Measurements from ENCODE around the gene NPHP4.

NPHP4 gene

DNA sequence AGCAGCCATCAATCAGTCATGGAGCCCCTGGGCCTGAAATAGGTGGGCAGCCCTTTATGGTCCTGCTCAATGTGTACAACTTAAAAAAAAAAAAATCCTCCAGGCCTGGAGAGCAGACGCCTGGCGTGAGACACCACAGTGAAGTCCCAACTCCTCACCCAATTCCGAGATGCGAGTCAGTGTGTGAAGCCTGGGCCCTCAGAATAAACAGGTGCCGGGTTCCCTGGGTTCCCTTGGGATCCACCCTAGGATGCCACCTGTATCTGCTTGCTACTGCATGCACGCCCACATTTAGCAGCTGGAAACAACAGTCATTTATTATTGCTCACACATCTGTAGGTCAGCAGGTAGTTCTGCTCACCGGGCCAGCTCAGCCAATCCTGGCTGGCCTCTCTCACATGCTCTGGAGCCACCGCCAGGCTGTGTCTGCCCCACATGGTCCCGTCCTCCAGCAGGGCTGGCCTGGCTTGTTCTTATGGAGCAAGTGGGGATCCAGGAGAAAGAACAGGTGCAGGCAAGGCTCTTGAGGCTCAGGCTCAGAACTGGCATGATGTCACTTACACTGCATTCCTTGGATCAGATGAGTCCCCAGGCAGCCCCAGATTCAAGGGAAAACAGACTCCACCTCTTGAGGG lies 172.7 kb downstream of the NPHP4 start:
- TF ChIP-seq YY1 (IDR thresholded peaks at IDR 0.05; ENCODE audit: insufficient read depth, insufficient read length) = no peak
- no peak for TF ChIP-seq SUZ12 (IDR thresholded peaks at IDR 0.05; ENCODE audit: extremely low read depth, insufficient read depth, insufficient read length)
- no peak for TF ChIP-seq ZNF274 (IDR thresholded peaks at IDR 0.05; ENCODE audit: low read depth, low read length)
- DNase-seq (ENCODE audit: low read depth, low spot score) = no peak
- Histone ChIP-seq H3K4me3 (ENCODE audit: insufficient read length, low read depth) (no peak overlapping the region), H3K9me3 (ENCODE audit: insufficient read depth, low read length) (no peaks in the 10 kb centered on the region), H3K36me3 (ENCODE audit: insufficient read depth, insufficient read length, low read length) (no peaks in the 10 kb centered on the region), H3K4me1 (ENCODE audit: insufficient read depth, insufficient read length) (no peaks in the 10 kb centered on the region), H3K27me3 (ENCODE audit: insufficient read depth, insufficient read length) (no peaks in the 10 kb centered on the region), H3K9ac (ENCODE audit: insufficient read length, low read depth) (no peak overlapping the region)

DNA sequence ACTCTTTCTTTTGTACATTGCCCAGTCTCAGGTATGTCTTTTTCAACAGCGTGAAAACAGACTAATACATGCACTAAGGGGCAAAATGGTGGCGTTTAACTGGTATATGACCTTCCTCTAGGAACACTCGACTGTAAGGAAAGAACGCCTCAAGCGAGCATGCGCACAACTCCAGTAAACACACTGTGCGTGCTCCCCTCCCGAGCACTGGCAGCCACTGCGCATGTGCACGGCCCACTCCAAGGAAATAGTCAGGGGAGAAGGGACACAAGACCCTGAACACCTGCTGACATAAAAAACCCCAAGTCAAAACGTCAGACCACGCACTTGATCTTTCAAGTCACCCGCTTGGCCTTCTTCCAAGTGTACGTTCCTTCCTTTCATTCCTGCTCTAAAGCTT lies 173.5 kb downstream of the NPHP4 start:
- TF ChIP-seq YY1 (IDR thresholded peaks at IDR 0.05; ENCODE audit: insufficient read depth, insufficient read length) (no peak), ZNF274 (IDR thresholded peaks at IDR 0.05; ENCODE audit: low read depth, low read length) (no peak), SUZ12 (IDR thresholded peaks at IDR 0.05; ENCODE audit: extremely low read depth, insufficient read depth, insufficient read length) (no peak)
- Histone ChIP-seq H3K9ac (ENCODE audit: insufficient read length, low read depth) (no peak overlapping the region), H3K27me3 (ENCODE audit: insufficient read depth, insufficient read length) (no peaks in the 10 kb centered on the region), H3K4me1 (ENCODE audit: insufficient read depth, insufficient read length) (no peaks in the 10 kb centered on the region), H3K9me3 (ENCODE audit: insufficient read depth, low read length) (no peaks in the 10 kb centered on the region), H3K36me3 (ENCODE audit: insufficient read depth, insufficient read length, low read length) (no peaks in the 10 kb centered on the region), H3K4me3 (ENCODE audit: insufficient read length, low read depth) (no peak overlapping the region)
- DNase-seq (ENCODE audit: low read depth, low spot score) = no peak

DNA sequence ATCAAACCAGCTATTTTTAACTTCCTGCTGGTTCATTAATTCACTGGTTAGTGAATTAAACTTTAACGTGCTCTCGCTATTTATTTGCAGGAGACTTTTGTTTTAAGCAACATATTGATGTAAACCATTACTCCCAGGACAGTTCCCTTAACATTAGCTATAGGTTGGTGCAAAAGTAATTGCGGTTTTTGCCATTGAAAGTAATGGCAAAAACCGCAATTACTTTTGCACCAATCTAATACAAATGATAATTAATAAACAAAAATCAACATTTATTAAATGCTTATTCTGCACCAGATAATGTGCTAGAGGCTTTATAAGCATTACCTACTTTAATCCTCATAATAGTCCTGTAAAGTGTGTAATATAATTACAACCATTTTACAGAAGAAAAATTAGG lies 176.5 kb downstream of the NPHP4 start:
- H3K36me3 ChIP-seq (ENCODE audit: insufficient read depth, insufficient read length, low read length) = no peaks in the 10 kb centered on the region
- H3K27me3 ChIP-seq (ENCODE audit: insufficient read depth, insufficient read length) = no peaks in the 10 kb centered on the region
- H3K9ac ChIP-seq (ENCODE audit: insufficient read length, low read depth) = no peak overlapping the region
- no peak overlapping the region for H3K4me3 ChIP-seq (ENCODE audit: insufficient read length, low read depth)
- no peaks in the 10 kb centered on the region for H3K4me1 ChIP-seq (ENCODE audit: insufficient read depth, insufficient read length)
- no peak for DNase-seq (ENCODE audit: low read depth, low spot score)
- H3K9me3 ChIP-seq (ENCODE audit: insufficient read depth, low read length) = no peaks in the 10 kb centered on the region
- TF ChIP-seq ZNF274 (IDR thresholded peaks at IDR 0.05; ENCODE audit: low read depth, low read length) (no peak), YY1 (IDR thresholded peaks at IDR 0.05; ENCODE audit: insufficient read depth, insufficient read length) (no peak), SUZ12 (IDR thresholded peaks at IDR 0.05; ENCODE audit: extremely low read depth, insufficient read depth, insufficient read length) (no peak)

DNA sequence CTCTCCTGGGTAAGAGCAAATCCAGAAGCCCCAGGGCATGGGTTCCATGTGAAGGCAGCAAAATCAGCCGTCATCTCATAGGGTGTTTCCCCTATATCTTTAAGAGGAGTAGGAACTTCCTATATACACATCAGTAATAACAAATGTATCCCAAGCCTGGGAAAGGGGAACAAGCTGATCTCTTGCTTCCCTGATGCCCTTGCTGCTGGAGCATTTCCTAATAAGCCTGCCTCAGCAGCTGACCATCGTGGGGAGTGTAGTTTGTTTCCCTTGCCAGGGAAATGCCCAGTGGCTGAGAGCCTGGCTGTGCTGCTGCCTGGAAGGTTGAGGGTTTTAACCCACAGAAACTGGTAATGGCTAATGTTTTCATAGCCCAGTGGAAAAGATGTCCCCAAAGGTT lies 177.0 kb downstream of the NPHP4 start:
- DNase-seq (ENCODE audit: low read depth, low spot score) = no peak
- Histone ChIP-seq H3K36me3 (ENCODE audit: insufficient read depth, insufficient read length, low read length) (no peaks in the 10 kb centered on the region), H3K27me3 (ENCODE audit: insufficient read depth, insufficient read length) (no peaks in the 10 kb centered on the region), H3K4me3 (ENCODE audit: insufficient read length, low read depth) (no peak overlapping the region), H3K4me1 (ENCODE audit: insufficient read depth, insufficient read length) (no peaks in the 10 kb centered on the region), H3K9me3 (ENCODE audit: insufficient read depth, low read length) (no peaks in the 10 kb centered on the region), H3K9ac (ENCODE audit: insufficient read length, low read depth) (no peak overlapping the region)
- TF ChIP-seq YY1 (IDR thresholded peaks at IDR 0.05; ENCODE audit: insufficient read depth, insufficient read length) = no peak
- no peak for TF ChIP-seq ZNF274 (IDR thresholded peaks at IDR 0.05; ENCODE audit: low read depth, low read length)
- no peak for TF ChIP-seq SUZ12 (IDR thresholded peaks at IDR 0.05; ENCODE audit: extremely low read depth, insufficient read depth, insufficient read length)

DNA sequence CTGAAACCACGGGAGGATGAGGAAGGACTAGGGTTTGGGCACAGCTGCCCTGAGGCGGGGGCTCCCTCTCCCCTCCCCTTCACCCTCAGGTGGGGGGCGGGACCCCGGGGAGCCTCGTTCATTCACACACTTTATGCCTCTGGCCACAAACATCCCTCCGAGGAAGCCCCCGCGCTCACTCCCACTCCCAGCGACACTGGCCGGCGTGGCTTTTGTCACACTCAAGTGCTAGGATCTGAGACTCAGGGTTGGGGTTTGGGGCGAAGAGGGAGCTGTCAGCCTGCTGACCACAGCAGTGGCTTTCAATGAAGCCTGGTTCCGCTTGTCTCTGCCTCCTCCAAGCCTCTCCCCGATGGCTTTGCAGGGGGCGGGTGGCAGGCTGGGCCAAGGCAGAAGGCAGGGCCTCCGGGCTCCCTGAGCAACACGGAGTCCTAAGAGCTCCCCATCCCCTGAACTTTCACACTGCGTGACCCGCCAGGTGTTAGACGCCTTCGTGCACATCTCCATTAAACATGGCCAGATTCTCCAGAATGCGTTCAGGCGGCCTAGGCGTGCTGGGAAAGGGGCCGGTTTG lies 178.1 kb downstream of the NPHP4 start:
- no peak overlapping the region for H3K9ac ChIP-seq (ENCODE audit: insufficient read length, low read depth)
- DNase-seq (ENCODE audit: low read depth, low spot score) = no peak
- no peaks in the 10 kb centered on the region for H3K9me3 ChIP-seq (ENCODE audit: insufficient read depth, low read length)
- TF ChIP-seq ZNF274 (IDR thresholded peaks at IDR 0.05; ENCODE audit: low read depth, low read length) = no peak
- TF ChIP-seq YY1 (IDR thresholded peaks at IDR 0.05; ENCODE audit: insufficient read depth, insufficient read length) = no peak
- TF ChIP-seq SUZ12 (IDR thresholded peaks at IDR 0.05; ENCODE audit: extremely low read depth, insufficient read depth, insufficient read length) = no peak
- H3K27me3 ChIP-seq (ENCODE audit: insufficient read depth, insufficient read length) = no peaks in the 10 kb centered on the region
- H3K36me3 ChIP-seq (ENCODE audit: insufficient read depth, insufficient read length, low read length) = no peaks in the 10 kb centered on the region
- no peak overlapping the region for H3K4me3 ChIP-seq (ENCODE audit: insufficient read length, low read depth)
- H3K4me1 ChIP-seq (ENCODE audit: insufficient read depth, insufficient read length) = no peaks in the 10 kb centered on the region

DNA sequence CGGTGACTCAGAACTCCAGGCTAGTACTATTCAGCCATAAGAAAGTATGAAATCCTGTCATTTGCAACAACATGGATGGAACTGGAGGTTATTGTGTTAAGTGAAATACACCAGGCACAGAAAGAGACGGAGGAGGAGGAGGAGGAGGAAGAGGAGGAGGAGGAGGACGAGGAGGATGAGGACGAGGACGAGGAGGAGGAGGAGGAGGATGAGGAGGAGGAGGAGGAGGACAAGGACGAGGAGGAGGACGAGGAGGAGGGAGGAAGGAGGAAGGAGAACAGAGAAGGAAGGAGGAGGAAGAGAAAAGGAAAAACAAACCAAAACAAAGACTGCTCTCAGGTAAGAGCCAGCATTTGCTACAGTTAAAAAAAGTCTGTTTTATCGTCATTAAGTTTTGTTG lies 178.7 kb downstream of the NPHP4 start:
- TF ChIP-seq SUZ12 (IDR thresholded peaks at IDR 0.05; ENCODE audit: extremely low read depth, insufficient read depth, insufficient read length) = no peak
- no peak for TF ChIP-seq YY1 (IDR thresholded peaks at IDR 0.05; ENCODE audit: insufficient read depth, insufficient read length)
- TF ChIP-seq ZNF274 (IDR thresholded peaks at IDR 0.05; ENCODE audit: low read depth, low read length) = no peak
- H3K27me3 ChIP-seq (ENCODE audit: insufficient read depth, insufficient read length) = peaks cover 2% of the 10 kb centered on the region

More for the DNA sequence above, 178.7 kb downstream of the NPHP4 start:
- Histone ChIP-seq H3K4me3 (ENCODE audit: insufficient read length, low read depth) (no peak overlapping the region), H3K9ac (ENCODE audit: insufficient read length, low read depth) (no peak overlapping the region), H3K4me1 (ENCODE audit: insufficient read depth, insufficient read length) (no peaks in the 10 kb centered on the region), H3K9me3 (ENCODE audit: insufficient read depth, low read length) (no peaks in the 10 kb centered on the region), H3K36me3 (ENCODE audit: insufficient read depth, insufficient read length, low read length) (no peaks in the 10 kb centered on the region)
- DNase-seq (ENCODE audit: low read depth, low spot score) = no peak
